HepG2 (cell line): ENCODE results near the gene LAMTOR3. TPM values are rescaled to one million over a fixed set of nuclear protein-coding genes. Genes with fewer than 3 reads are reported as not detected.

Experiments
- ATM ChIP-seq: fragments of 450-650 bp; IDR thresholded peaks from 2 replicates; pipeline ENCODE4 v1.7.1; 2017; ENCODE audit warnings: mild to moderate bottlenecking, borderline replicate concordance
- EED ChIP-seq: sonication (generic); formaldehyde crosslinking; IDR thresholded peaks from 2 replicates; pipeline ENCODE4 v1.5.0; 2020; ENCODE audit warnings: mild to moderate bottlenecking, missing genetic modification reagents
- GFI1 ChIP-seq: sonication (generic); formaldehyde crosslinking; IDR thresholded peaks from 2 replicates; pipeline ENCODE4 v1.5.0; 2020; ENCODE audit warnings: missing genetic modification reagents, mild to moderate bottlenecking, borderline replicate concordance
- HMG20A ChIP-seq: IDR thresholded peaks from 2 replicates; pipeline ENCODE4 v1.6.1; 2016; ENCODE audit warnings: borderline replicate concordance
- HOXA7 ChIP-seq: sonication (generic); formaldehyde crosslinking; IDR thresholded peaks from 2 replicates; pipeline ENCODE4 v1.8.1; 2022; ENCODE audit warnings: mild to moderate bottlenecking, missing genetic modification reagents, moderate library complexity
- ISX ChIP-seq: sonication (generic); formaldehyde crosslinking; conservative IDR thresholded peaks from 2 replicates; pipeline ENCODE4 v1.5.0; 2020; ENCODE audit warnings: missing genetic modification reagents
- KDM5B ChIP-seq: sonication (generic); formaldehyde crosslinking; IDR thresholded peaks from 2 replicates; pipeline ENCODE4 v1.4.0; 2020; ENCODE audit warnings: missing genetic modification reagents, mild to moderate bottlenecking, borderline replicate concordance
- MTF2 ChIP-seq: sonication (generic); formaldehyde crosslinking; IDR thresholded peaks from 2 replicates; pipeline ENCODE4 v1.5.0; 2020; ENCODE audit warnings: missing genetic modification reagents, borderline replicate concordance
- NFE2L2 ChIP-seq: fragments of 150-350 bp; IDR thresholded peaks from 2 replicates; pipeline ENCODE4 v1.6.1; 2014; ENCODE audit warnings: low read length
- PLSCR1 ChIP-seq: sonication (generic); formaldehyde crosslinking; IDR thresholded peaks from 2 replicates; pipeline ENCODE4 v1.5.0; 2020; ENCODE audit warnings: missing genetic modification reagents, mild to moderate bottlenecking, borderline replicate concordance
- RFXAP ChIP-seq: sonication (generic); formaldehyde crosslinking; IDR thresholded peaks from 2 replicates; pipeline ENCODE4 v1.4.0; 2020; ENCODE audit warnings: missing genetic modification reagents, borderline replicate concordance
- SMARCC2 ChIP-seq: fragments of 450-650 bp; IDR thresholded peaks from 2 replicates; pipeline ENCODE4 v1.6.1; 2017; ENCODE audit warnings: antibody characterized with exemption, mild to moderate bottlenecking
- SYNCRIP ChIP-seq: fragments of 200-400 bp; formaldehyde crosslinking; IDR thresholded peaks from 2 replicates; pipeline ENCODE4 v1.6.1; 2018; ENCODE audit warnings: mild to moderate bottlenecking, low read depth, low read length; ENCODE audit not compliant: insufficient read depth
- TERF1 ChIP-seq: sonication (generic); formaldehyde crosslinking; IDR thresholded peaks from 2 replicates; pipeline ENCODE4 v1.8.0; 2022; ENCODE audit warnings: mild to moderate bottlenecking, missing genetic modification reagents, moderate library complexity
- TRIM24 ChIP-seq: sonication (generic); formaldehyde crosslinking; IDR thresholded peaks from 2 replicates; pipeline ENCODE4 v1.8.0; 2022; ENCODE audit warnings: mild to moderate bottlenecking, missing genetic modification reagents
- ZEB1 ChIP-seq: IDR thresholded peaks from 2 replicates; pipeline ENCODE4 v1.6.1; 2012; ENCODE audit warnings: mild to moderate bottlenecking, low read depth, inconsistent platforms; ENCODE audit not compliant: insufficient replicate concordance
- ZIK1 ChIP-seq: sonication (generic); formaldehyde crosslinking; IDR thresholded peaks from 2 replicates; pipeline ENCODE4 v1.5.0; 2020; ENCODE audit warnings: mild to moderate bottlenecking, low read depth, missing genetic modification reagents, borderline replicate concordance
- ZNF260 ChIP-seq: sonication (generic); formaldehyde crosslinking; IDR thresholded peaks from 2 replicates; pipeline ENCODE4 v1.4.0; 2020; ENCODE audit warnings: missing genetic modification reagents, low read depth, mild to moderate bottlenecking, borderline replicate concordance
- ZNF558 ChIP-seq: sonication (generic); formaldehyde crosslinking; IDR thresholded peaks from 2 replicates; pipeline ENCODE4 v1.9.0; 2022; ENCODE audit warnings: mild to moderate bottlenecking, missing genetic modification reagents, borderline replicate concordance
- ZNF580 ChIP-seq: IDR thresholded peaks from 2 replicates; pipeline ENCODE4 v1.6.1; 2016; ENCODE audit warnings: low read depth, borderline replicate concordance
- ZNF775 ChIP-seq: sonication (generic); formaldehyde crosslinking; IDR thresholded peaks from 2 replicates; pipeline ENCODE4 v1.4.0; 2020; ENCODE audit warnings: missing genetic modification reagents, mild to moderate bottlenecking, moderate library complexity, borderline replicate concordance
- ZSCAN9 ChIP-seq: IDR thresholded peaks from 2 replicates; pipeline ENCODE4 v1.6.1; 2016; ENCODE audit warnings: borderline replicate concordance
- polyA plus RNA-seq, 8 experiments: library from polyadenylated mRNA; depleted of rRNA in 3 of 8; stranded (reverse) in 7 of 8; unstranded in 1 of 8; fragments of >200 nt; fragmentation: Illumina TruSeq in 4 of 8; extraction: Trizol in 4 of 8; gene quantifications; 2 replicates each; pipeline versions ENCODE4 v1.2.1 to v1.2.3, GENCODE V29; 2011 to 2016; ENCODE audit warnings: low read depth in 4 of 8, missing spikeins in 1 of 8, mixed read lengths in 1 of 8; ENCODE audit not compliant: insufficient read depth in 1 of 8
- total RNA-seq, 5 experiments: library from RNA; depleted of rRNA; stranded (reverse); fragments of >200 nt; fragmentation: Illumina TruSeq; extraction: Trizol; gene quantifications; 2 replicates each; pipeline ENCODE4 v1.2.3, GENCODE V29; 2016; ENCODE audit warnings: low read depth in 1 of 5
- TF ChIP-seq, protein P1 (sequence below): IDR thresholded peaks from 2 replicates; pipeline ENCODE4 v1.6.1; 2016; ENCODE audit warnings: mild to moderate bottlenecking
- TF ChIP-seq, protein P2 (sequence below): sonication (generic); formaldehyde crosslinking; IDR thresholded peaks from 2 replicates; pipeline ENCODE4 v1.9.0; 2021; ENCODE audit warnings: missing genetic modification reagents, borderline replicate concordance

The LAMTOR3 gene
- total and polyA plus RNA-seq, 2 of the 13 experiments (the other 11 are each of a cell fraction or from before 2014, with no cell fraction given), result 47.6 to 49.1 TPM

- no peak for TF ChIP-seq TERF1 (CRISPR knock-in tag)
- no peak for TF ChIP-seq ZEB1
- no peak; the same call in 1 of the 2 replicates for TF ChIP-seq KDM5B (CRISPR knock-in tag)
- no peak for TF ChIP-seq MTF2
- TF ChIP-seq ZSCAN9 (CRISPR knock-in tag), result no peak
- no peak for TF ChIP-seq HOXA7
- TF ChIP-seq ZNF558 (CRISPR knock-in tag), result no peak
- no peak for TF ChIP-seq EED
- TF ChIP-seq GFI1 (CRISPR knock-in tag), result no peak
- TF ChIP-seq, protein P1, sequence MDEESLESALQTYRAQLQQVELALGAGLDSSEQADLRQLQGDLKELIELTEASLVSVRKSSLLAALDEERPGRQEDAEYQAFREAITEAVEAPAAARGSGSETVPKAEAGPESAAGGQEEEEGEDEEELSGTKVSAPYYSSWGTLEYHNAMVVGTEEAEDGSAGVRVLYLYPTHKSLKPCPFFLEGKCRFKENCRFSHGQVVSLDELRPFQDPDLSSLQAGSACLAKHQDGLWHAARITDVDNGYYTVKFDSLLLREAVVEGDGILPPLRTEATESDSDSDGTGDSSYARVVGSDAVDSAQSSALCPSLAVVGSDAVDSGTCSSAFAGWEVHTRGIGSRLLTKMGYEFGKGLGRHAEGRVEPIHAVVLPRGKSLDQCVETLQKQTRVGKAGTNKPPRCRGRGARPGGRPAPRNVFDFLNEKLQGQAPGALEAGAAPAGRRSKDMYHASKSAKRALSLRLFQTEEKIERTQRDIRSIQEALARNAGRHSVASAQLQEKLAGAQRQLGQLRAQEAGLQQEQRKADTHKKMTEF, result peak; percentile 57; the same call in 1 of the 2 replicates
- no peak for TF ChIP-seq ISX (CRISPR knock-in tag)
- no peak for TF ChIP-seq TRIM24 (CRISPR knock-in tag)
- TF ChIP-seq ATM, result no peak
- no peak for TF ChIP-seq PLSCR1 (CRISPR knock-in tag)
- TF ChIP-seq NFE2L2, result no peak
- TF ChIP-seq RFXAP (CRISPR knock-in tag), result no peak
- no peak for TF ChIP-seq ZNF260 (CRISPR knock-in tag)
- no peak for TF ChIP-seq SYNCRIP
- TF ChIP-seq HMG20A (CRISPR knock-in tag), result no peak
- TF ChIP-seq ZIK1 (CRISPR knock-in tag), result no peak
- no peak for TF ChIP-seq ZNF775 (CRISPR knock-in tag)
- no peak for TF ChIP-seq SMARCC2
- TF ChIP-seq, protein P2, sequence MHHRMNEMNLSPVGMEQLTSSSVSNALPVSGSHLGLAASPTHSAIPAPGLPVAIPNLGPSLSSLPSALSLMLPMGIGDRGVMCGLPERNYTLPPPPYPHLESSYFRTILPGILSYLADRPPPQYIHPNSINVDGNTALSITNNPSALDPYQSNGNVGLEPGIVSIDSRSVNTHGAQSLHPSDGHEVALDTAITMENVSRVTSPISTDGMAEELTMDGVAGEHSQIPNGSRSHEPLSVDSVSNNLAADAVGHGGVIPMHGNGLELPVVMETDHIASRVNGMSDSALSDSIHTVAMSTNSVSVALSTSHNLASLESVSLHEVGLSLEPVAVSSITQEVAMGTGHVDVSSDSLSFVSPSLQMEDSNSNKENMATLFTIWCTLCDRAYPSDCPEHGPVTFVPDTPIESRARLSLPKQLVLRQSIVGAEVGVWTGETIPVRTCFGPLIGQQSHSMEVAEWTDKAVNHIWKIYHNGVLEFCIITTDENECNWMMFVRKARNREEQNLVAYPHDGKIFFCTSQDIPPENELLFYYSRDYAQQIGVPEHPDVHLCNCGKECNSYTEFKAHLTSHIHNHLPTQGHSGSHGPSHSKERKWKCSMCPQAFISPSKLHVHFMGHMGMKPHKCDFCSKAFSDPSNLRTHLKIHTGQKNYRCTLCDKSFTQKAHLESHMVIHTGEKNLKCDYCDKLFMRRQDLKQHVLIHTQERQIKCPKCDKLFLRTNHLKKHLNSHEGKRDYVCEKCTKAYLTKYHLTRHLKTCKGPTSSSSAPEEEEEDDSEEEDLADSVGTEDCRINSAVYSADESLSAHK (CRISPR knock-in tag), result no peak
- TF ChIP-seq ZNF580 (CRISPR knock-in tag), result no peak
These were observed at the start of gene LAMTOR3 (continued) for GRCh38 chr4:99894161-99894997.
